Astrocyte (in vitro differentiated cells and primary cell): Measurements from ENCODE around the gene RPS6KA1.

Experiments used
- EZH2 ChIP-seq: IDR thresholded peaks from 2 replicates; pipeline ENCODE4 v1.6.1; 2012; ENCODE audit warnings: mild to moderate bottlenecking, low read length, inconsistent platforms; ENCODE audit not compliant: insufficient read depth
- TF ChIP-seq, protein P1 (sequence below): IDR thresholded peaks from 2 replicates; pipeline ENCODE4 v1.5.1; 2011; ENCODE audit warnings: low read depth, mild to moderate bottlenecking, inconsistent platforms, low read length, moderate library complexity; ENCODE audit not compliant: insufficient read depth

DNA sequence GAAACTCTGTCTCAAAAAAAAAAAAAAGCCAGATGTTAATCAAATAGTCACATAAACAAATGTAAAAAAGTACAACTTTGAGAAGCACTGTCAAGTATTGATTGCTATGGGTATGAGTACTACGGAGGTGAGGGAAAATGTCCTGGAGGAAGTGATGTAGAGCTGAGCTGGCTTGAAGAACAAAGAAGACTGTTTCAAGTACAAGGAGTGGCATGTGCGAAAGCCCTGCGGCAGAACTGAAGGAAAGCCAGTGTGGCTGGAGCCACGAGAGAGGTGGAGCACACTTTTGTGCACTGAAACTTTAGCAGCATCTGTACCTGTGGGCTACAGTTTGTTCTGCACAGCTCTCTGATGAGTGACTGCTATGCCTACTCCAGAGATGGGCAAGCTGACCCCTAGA, 5.4 kb upstream of the RPS6KA1 start:
- TF ChIP-seq EZH2, result no peak
- TF ChIP-seq, protein P1, sequence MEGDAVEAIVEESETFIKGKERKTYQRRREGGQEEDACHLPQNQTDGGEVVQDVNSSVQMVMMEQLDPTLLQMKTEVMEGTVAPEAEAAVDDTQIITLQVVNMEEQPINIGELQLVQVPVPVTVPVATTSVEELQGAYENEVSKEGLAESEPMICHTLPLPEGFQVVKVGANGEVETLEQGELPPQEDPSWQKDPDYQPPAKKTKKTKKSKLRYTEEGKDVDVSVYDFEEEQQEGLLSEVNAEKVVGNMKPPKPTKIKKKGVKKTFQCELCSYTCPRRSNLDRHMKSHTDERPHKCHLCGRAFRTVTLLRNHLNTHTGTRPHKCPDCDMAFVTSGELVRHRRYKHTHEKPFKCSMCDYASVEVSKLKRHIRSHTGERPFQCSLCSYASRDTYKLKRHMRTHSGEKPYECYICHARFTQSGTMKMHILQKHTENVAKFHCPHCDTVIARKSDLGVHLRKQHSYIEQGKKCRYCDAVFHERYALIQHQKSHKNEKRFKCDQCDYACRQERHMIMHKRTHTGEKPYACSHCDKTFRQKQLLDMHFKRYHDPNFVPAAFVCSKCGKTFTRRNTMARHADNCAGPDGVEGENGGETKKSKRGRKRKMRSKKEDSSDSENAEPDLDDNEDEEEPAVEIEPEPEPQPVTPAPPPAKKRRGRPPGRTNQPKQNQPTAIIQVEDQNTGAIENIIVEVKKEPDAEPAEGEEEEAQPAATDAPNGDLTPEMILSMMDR, result no peak
